Stimulated activated naive CD8-positive, alpha-beta T cell treated with anti-CD3 and anti-CD28 coated beads, Interleukin-15, amount 100 ng/mL, for 72 hours (primary cell): ENCODE measurements around the gene RRP8.

ENCODE experiments used
- ATAC-seq: fragments of 150-1000 bp; cut with Tn5 transposase; 2 replicates; pipeline ENCODE4 v1.10.0; 2021; ENCODE audit warnings: mild to moderate bottlenecking, moderate library complexity
- DNase-seq, 2 donors: peaks; one replicate each; pipeline ENCODE4 v3.0.0; 2021 to 2022
- H3K27ac Mint-ChIP-seq, 2 donors: one replicate each; pipeline ENCODE4 v1.8.0; 2022; ENCODE audit warnings: mild to moderate bottlenecking in 2 of 2, mixed read lengths in 2 of 2, moderate library complexity in 2 of 2
- H3K27me3 Mint-ChIP-seq: one replicate; pipeline ENCODE4 v1.8.0; 2022; ENCODE audit warnings: mixed read lengths
- H3K4me1 Mint-ChIP-seq: one replicate; pipeline ENCODE4 v1.8.0; 2022; ENCODE audit warnings: mild to moderate bottlenecking, mixed read lengths
- H3K4me3 Mint-ChIP-seq, 2 donors: one replicate each; pipeline ENCODE4 v1.8.0; 2022; ENCODE audit warnings: mild to moderate bottlenecking in 2 of 2, mixed read lengths in 2 of 2, moderate library complexity in 1 of 2
- H3K9me3 Mint-ChIP-seq, 2 donors: one replicate each; pipeline ENCODE4 v1.8.0; 2022; ENCODE audit warnings: mixed read lengths in 2 of 2

Gene RRP8

GRCh38 chr11:6557063-6557462 lies 46.4 kb downstream of the RRP8 start:
- H3K4me3 Mint-ChIP-seq = no peak overlapping the region
- H3K27ac Mint-ChIP-seq = peak overlapping the region in 1 of 2 donors; percentile 2
- DNase-seq (no peak), ATAC-seq (no peak)
- no peaks in the 10 kb centered on the region for H3K27me3 Mint-ChIP-seq
- H3K9me3 Mint-ChIP-seq = no peaks in the 10 kb centered on the region
- no peaks in the 10 kb centered on the region for H3K4me1 Mint-ChIP-seq

- H3K27me3 Mint-ChIP-seq = no peaks in the 10 kb centered on the region
- H3K27ac Mint-ChIP-seq = no peak overlapping the region
- ATAC-seq = no peak
- no peak overlapping the region for H3K4me3 Mint-ChIP-seq
- no peak for DNase-seq
- no peaks in the 10 kb centered on the region for H3K9me3 Mint-ChIP-seq
- no peaks in the 10 kb centered on the region for H3K4me1 Mint-ChIP-seq
Measured at GRCh38 chr11:6556139-6556949, 47.1 kb downstream of the RRP8 start.

- DNase-seq (no peak), ATAC-seq (no peak)
- Mint-ChIP-seq H3K27me3 (no peaks in the 10 kb centered on the region), H3K4me3 (no peak overlapping the region), H3K9me3 (no peaks in the 10 kb centered on the region), H3K27ac (peak overlapping the region in 1 of 2 donors; percentile 8), H3K4me1 (no peaks in the 10 kb centered on the region)
Measured at GRCh38 chr11:6554828-6555706, 48.3 kb downstream of the RRP8 start.

GRCh38 chr11:6553634-6554033 lies 49.8 kb downstream of the RRP8 start:
- no peak overlapping the region for H3K4me3 Mint-ChIP-seq
- no peak for ATAC-seq

GRCh38 chr11:6548641-6549040 lies 54.8 kb downstream of the RRP8 start:
- ATAC-seq (no peak), DNase-seq (no peak)
- Mint-ChIP-seq H3K4me1 (no peaks in the 10 kb centered on the region), H3K27ac (no peak overlapping the region), H3K9me3 (no peaks in the 10 kb centered on the region), H3K27me3 (no peaks in the 10 kb centered on the region), H3K4me3 (no peak overlapping the region)

More at GRCh38 chr11:6553634-6554033, 49.8 kb downstream of the RRP8 start:
- H3K9me3 Mint-ChIP-seq = no peaks in the 10 kb centered on the region
- no peak overlapping the region for H3K27ac Mint-ChIP-seq
- no peak for DNase-seq
- no peaks in the 10 kb centered on the region for H3K27me3 Mint-ChIP-seq
- no peaks in the 10 kb centered on the region for H3K4me1 Mint-ChIP-seq

GRCh38 chr11:6548121-6548520 lies 55.3 kb downstream of the RRP8 start:
- ATAC-seq (no peak), DNase-seq (no peak)
- Mint-ChIP-seq H3K4me3 (no peak overlapping the region), H3K9me3 (no peaks in the 10 kb centered on the region), H3K27ac (no peak overlapping the region), H3K4me1 (peaks cover under 1% of the 10 kb centered on the region), H3K27me3 (no peaks in the 10 kb centered on the region)

- H3K9me3 Mint-ChIP-seq = no peaks in the 10 kb centered on the region
Measured at GRCh38 chr11:6547177-6547576, 56.2 kb downstream of the RRP8 start.

GRCh38 chr11:6546735-6547134 lies 56.7 kb downstream of the RRP8 start:
- H3K4me1 Mint-ChIP-seq = peaks cover 11% of the 10 kb centered on the region
- H3K27me3 Mint-ChIP-seq = no peaks in the 10 kb centered on the region
- ATAC-seq (no peak), DNase-seq (no peak)
- no peak overlapping the region for H3K27ac Mint-ChIP-seq
- H3K9me3 Mint-ChIP-seq = no peaks in the 10 kb centered on the region
- no peak overlapping the region for H3K4me3 Mint-ChIP-seq

More at GRCh38 chr11:6547177-6547576, 56.2 kb downstream of the RRP8 start:
- no peak for DNase-seq
- no peak overlapping the region for H3K27ac Mint-ChIP-seq
- no peaks in the 10 kb centered on the region for H3K27me3 Mint-ChIP-seq
- H3K4me3 Mint-ChIP-seq = no peak overlapping the region
- H3K4me1 Mint-ChIP-seq = peaks cover 10% of the 10 kb centered on the region
- peak; percentile 26 for ATAC-seq

GRCh38 chr11:6545917-6546605 lies 57.4 kb downstream of the RRP8 start:
- no peaks in the 10 kb centered on the region for H3K27me3 Mint-ChIP-seq
- ATAC-seq = peak; percentile 26
- H3K4me3 Mint-ChIP-seq = no peak overlapping the region
- H3K27ac Mint-ChIP-seq = no peak overlapping the region
- no peaks in the 10 kb centered on the region for H3K9me3 Mint-ChIP-seq
- no peak for DNase-seq
- H3K4me1 Mint-ChIP-seq = peaks cover 11% of the 10 kb centered on the region
